NB4 (cell line): ENCODE results near the gene FAXDC2.

Experiments used
- MYC ChIP-seq: IDR thresholded peaks from 2 replicates; pipeline ENCODE4 v1.6.1; 2011; ENCODE audit warnings: low read depth, low read length
- POLR2A ChIP-seq: IDR thresholded peaks from 2 replicates; pipeline ENCODE4 v1.6.1; 2011; ENCODE audit warnings: mild to moderate bottlenecking; ENCODE audit not compliant: insufficient read length; ENCODE audit errors: extremely low read depth
- TF ChIP-seq, protein P1 (sequence below): IDR thresholded peaks from one replicate; pipeline ENCODE4 v1.5.1; 2012; ENCODE audit warnings: low read depth, low read length
- TF ChIP-seq, protein P2 (sequence below): IDR thresholded peaks from 2 replicates; pipeline ENCODE4 v1.6.1; 2011; ENCODE audit warnings: low read depth, low read length

DNA sequence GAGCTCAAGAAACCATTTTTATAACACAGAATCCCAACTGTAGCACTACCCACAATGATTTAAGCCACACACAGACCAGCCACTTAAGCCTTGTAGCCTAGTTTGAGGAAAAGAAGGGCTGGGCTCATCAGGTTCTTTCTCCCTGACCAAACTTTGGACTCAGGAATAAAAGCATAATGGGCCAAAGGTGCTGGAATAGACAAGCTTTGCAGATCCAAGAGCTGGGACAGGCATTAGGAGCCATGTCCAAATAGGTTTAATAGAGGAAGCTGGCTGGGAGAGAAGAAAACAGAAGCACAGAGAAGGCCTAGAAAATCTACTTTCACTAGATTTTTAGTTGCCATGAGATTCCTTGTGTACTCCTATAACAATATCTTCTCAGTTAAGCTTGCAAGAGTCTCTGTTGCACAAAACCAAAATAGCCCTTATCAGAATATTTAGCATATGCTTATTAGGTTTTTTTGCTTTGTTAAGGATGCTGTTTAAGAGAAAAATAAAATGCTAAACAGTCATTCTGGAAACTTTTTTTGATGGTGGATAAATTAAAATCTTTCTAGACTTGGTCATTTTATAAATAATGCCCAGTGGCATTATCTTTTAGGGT lies 46.3 kb upstream of the FAXDC2 start:
- TF ChIP-seq, protein P1, sequence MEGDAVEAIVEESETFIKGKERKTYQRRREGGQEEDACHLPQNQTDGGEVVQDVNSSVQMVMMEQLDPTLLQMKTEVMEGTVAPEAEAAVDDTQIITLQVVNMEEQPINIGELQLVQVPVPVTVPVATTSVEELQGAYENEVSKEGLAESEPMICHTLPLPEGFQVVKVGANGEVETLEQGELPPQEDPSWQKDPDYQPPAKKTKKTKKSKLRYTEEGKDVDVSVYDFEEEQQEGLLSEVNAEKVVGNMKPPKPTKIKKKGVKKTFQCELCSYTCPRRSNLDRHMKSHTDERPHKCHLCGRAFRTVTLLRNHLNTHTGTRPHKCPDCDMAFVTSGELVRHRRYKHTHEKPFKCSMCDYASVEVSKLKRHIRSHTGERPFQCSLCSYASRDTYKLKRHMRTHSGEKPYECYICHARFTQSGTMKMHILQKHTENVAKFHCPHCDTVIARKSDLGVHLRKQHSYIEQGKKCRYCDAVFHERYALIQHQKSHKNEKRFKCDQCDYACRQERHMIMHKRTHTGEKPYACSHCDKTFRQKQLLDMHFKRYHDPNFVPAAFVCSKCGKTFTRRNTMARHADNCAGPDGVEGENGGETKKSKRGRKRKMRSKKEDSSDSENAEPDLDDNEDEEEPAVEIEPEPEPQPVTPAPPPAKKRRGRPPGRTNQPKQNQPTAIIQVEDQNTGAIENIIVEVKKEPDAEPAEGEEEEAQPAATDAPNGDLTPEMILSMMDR, result no peak
- TF ChIP-seq POLR2A (no peak), MYC (no peak)
- TF ChIP-seq, protein P2, sequence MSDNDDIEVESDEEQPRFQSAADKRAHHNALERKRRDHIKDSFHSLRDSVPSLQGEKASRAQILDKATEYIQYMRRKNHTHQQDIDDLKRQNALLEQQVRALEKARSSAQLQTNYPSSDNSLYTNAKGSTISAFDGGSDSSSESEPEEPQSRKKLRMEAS, result no peak
